DND-41 (cell line): ENCODE measurements around the gene LMX1B.

Experiments used
- ATAC-seq: fragments of 200-7000 bp; cut with Tn5 transposase; 3 replicates; pipeline ENCODE4 v1.9.1; 2021; ENCODE audit warnings: low read depth; ENCODE audit not compliant: insufficient read depth
- DNase-seq: peaks from one replicate; pipeline ENCODE4 v3.0.0-alpha.2; 2020
- H2AFZ ChIP-seq: 2 replicates; pipeline ENCODE4 v1.6.0; 2012; ENCODE audit warnings: low read depth, low read length
- H3K27ac ChIP-seq: 2 replicates; pipeline ENCODE4 v1.5.1; 2012; ENCODE audit warnings: low read length, inconsistent platforms
- H3K27me3 ChIP-seq: fragments of 200-600 bp; sonication (generic); 2 replicates; pipeline ENCODE4 v1.6.0; 2012; ENCODE audit warnings: low read length, mild to moderate bottlenecking, inconsistent platforms; ENCODE audit not compliant: insufficient read depth, poor library complexity
- H3K36me3 ChIP-seq: 2 replicates; pipeline ENCODE4 v1.5.1; 2012; ENCODE audit warnings: low read length, inconsistent platforms; ENCODE audit not compliant: insufficient read depth
- H3K4me1 ChIP-seq: 2 replicates; pipeline ENCODE4 v1.5.1; 2012; ENCODE audit warnings: mild to moderate bottlenecking, low read length; ENCODE audit not compliant: insufficient read depth
- H3K4me2 ChIP-seq: 2 replicates; pipeline ENCODE4 v1.6.0; 2012; ENCODE audit warnings: mild to moderate bottlenecking, moderate library complexity, low read length, inconsistent platforms; ENCODE audit not compliant: insufficient read depth
- H3K4me3 ChIP-seq, 2 experiments: fragments of 200-600 bp in 1 of 2; shearing (Covaris generic) in 1 of 2; 2 replicates each; pipeline ENCODE4 v1.5.1; 2012 to 2016; ENCODE audit warnings: inconsistent platforms in 2 of 2, low read length in 2 of 2, mild to moderate bottlenecking in 2 of 2, low read depth in 1 of 2, moderate library complexity in 1 of 2
- H3K79me2 ChIP-seq: 2 replicates; pipeline ENCODE4 v1.6.0; 2012; ENCODE audit warnings: low read length, inconsistent platforms; ENCODE audit not compliant: insufficient read depth
- H3K9ac ChIP-seq: 2 replicates; pipeline ENCODE4 v1.6.0; 2012; ENCODE audit warnings: low read depth, mild to moderate bottlenecking, inconsistent platforms, low read length, moderate library complexity
- H3K9me3 ChIP-seq: 2 replicates; pipeline ENCODE4 v1.5.1; 2012; ENCODE audit warnings: low read length, moderate library complexity, mild to moderate bottlenecking, inconsistent platforms; ENCODE audit not compliant: insufficient read depth, severe bottlenecking
- H4K20me1 ChIP-seq: 2 replicates; pipeline ENCODE4 v1.6.0; 2012; ENCODE audit warnings: low read length; ENCODE audit not compliant: insufficient read depth
- CTCF ChIP-seq: IDR thresholded peaks from 2 replicates; pipeline ENCODE4 v1.5.1; 2012; ENCODE audit warnings: borderline replicate concordance, low read length, moderate library complexity, mild to moderate bottlenecking; ENCODE audit not compliant: poor library complexity, severe bottlenecking; ENCODE audit errors: extremely low read depth
- EZH2 ChIP-seq: IDR thresholded peaks from 3 replicates; pipeline ENCODE4 v1.6.1; 2012; ENCODE audit warnings: borderline replicate concordance, low read depth, mild to moderate bottlenecking, moderate library complexity, low read length, inconsistent platforms; ENCODE audit not compliant: severe bottlenecking

The LMX1B gene

GRCh38 chr9:126665644-126666035 lies 51.9 kb downstream of the LMX1B start:
- no peaks in the 10 kb centered on the region for H3K79me2 ChIP-seq
- H3K4me1 ChIP-seq, result no peaks in the 10 kb centered on the region
- ATAC-seq, result no peak
- H2AFZ ChIP-seq, result no peak overlapping the region
- H3K9me3 ChIP-seq, result no peaks in the 10 kb centered on the region
- no peak overlapping the region for H3K4me3 ChIP-seq
- H3K9ac ChIP-seq, result no peak overlapping the region
- no peak for DNase-seq
- H4K20me1 ChIP-seq, result no peaks in the 10 kb centered on the region
- peaks cover 5% of the 10 kb centered on the region for H3K27me3 ChIP-seq
- no peak overlapping the region for H3K27ac ChIP-seq
- H3K36me3 ChIP-seq, result no peaks in the 10 kb centered on the region
- H3K4me2 ChIP-seq, result no peak overlapping the region
- TF ChIP-seq EZH2, result no peak
- no peak for TF ChIP-seq CTCF

- H3K4me2 ChIP-seq, result no peak overlapping the region
- no peaks in the 10 kb centered on the region for H3K36me3 ChIP-seq
- H3K79me2 ChIP-seq, result no peaks in the 10 kb centered on the region
- H3K9ac ChIP-seq, result no peak overlapping the region
- TF ChIP-seq CTCF (no peak), EZH2 (no peak)
- DNase-seq (no peak), ATAC-seq (no peak)
- no peak overlapping the region for H3K4me3 ChIP-seq
- H4K20me1 ChIP-seq, result no peaks in the 10 kb centered on the region
- no peak overlapping the region for H2AFZ ChIP-seq
- H3K9me3 ChIP-seq, result no peaks in the 10 kb centered on the region
- no peak overlapping the region for H3K27ac ChIP-seq
- H3K27me3 ChIP-seq, result peaks cover 5% of the 10 kb centered on the region
- H3K4me1 ChIP-seq, result no peaks in the 10 kb centered on the region
Observed at GRCh38 chr9:126666155-126666803, 52.6 kb downstream of the LMX1B start.

- Histone ChIP-seq H3K27ac (no peak overlapping the region), H3K79me2 (no peaks in the 10 kb centered on the region), H3K4me1 (no peaks in the 10 kb centered on the region), H3K4me2 (no peak overlapping the region), H3K4me3 (no peak overlapping the region), H3K36me3 (no peaks in the 10 kb centered on the region), H3K9ac (no peak overlapping the region), H2AFZ (no peak overlapping the region), H4K20me1 (no peaks in the 10 kb centered on the region), H3K9me3 (no peaks in the 10 kb centered on the region), H3K27me3 (peaks cover 5% of the 10 kb centered on the region)
- TF ChIP-seq CTCF (no peak), EZH2 (no peak)
- no peak for DNase-seq
- no peak for ATAC-seq
Observed at GRCh38 chr9:126667190-126668055, 53.7 kb downstream of the LMX1B start.
